HUDEP-2 (cell line): ENCODE data around the gene KASH5.
"Not testable (repeated sequence)": the region's sequence is repeated elsewhere in the genome, so short reads cannot be mapped to it uniquely, and the experiment has no call there.

ENCODE experiments used
- DNase-seq, 76 experiments: peaks; one replicate each; lab custom pipeline; 2025; ENCODE audit not compliant: unreplicated experiment in 76 of 76; lab: John Stamatoyannopoulos, UW

Gene KASH5

GRCh38 chr19:49433240-49433901 is 45.3 kb downstream of the KASH5 start:
- DNase-seq = no peak

- peak in 2 of 76 experiments; percentile 12 to 14 for DNase-seq
Observed at GRCh38 chr19:49434907-49435583, 47.0 kb downstream of the KASH5 start.

- no peak for DNase-seq
Observed at GRCh38 chr19:49435670-49436069, 47.6 kb downstream of the KASH5 start.

GRCh38 chr19:49436381-49437017 is 48.5 kb downstream of the KASH5 start:
- DNase-seq = peak in 43 of 76 experiments; percentile 13 to 64 (median 45)

- no peak for DNase-seq
Observed at GRCh38 chr19:49437231-49437630, 49.2 kb downstream of the KASH5 start.

DNA sequence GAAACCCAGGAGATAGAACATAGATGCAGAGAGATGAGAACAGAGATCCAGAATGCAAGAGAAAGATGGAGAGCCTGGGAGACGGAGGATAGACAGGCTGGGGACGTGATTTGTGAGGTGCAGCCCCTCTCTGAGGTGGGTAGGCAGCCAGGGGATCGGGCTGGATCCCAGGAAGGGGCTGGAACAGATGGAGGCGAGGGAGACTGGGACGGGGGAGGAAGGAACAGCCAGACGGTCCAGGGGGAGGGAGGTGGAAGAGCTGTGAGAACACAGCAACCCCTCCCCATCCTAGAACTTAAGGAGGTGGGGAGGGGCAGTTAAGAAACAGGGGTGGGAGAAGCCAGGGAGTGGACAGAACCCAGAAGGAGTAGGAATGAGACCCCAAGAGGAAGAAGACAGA is 50.2 kb downstream of the KASH5 start:
- no peak for DNase-seq

DNA sequence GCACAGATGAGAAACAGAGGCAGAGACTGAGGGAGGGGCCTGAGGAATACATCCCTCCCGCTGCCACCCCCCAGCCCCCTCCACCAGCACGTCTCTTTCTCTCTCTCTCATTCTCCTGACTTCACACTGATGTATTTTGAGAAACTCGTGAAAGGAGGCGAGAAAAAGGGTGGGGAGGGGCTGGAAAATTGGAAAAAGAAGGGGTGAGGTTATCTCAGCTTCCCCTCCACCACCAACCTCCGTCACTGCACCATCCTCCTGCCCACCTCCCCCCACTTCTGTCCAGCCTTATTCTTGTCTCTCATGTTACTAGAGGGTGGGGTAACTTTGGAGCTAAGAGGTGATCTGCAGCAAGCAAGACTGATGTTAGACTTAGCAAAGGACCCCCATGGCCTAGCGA is 51.8 kb downstream of the KASH5 start:
- no peak for DNase-seq

GRCh38 chr19:49440439-49441209 is 52.6 kb downstream of the KASH5 start:
- DNase-seq = no peak

DNA sequence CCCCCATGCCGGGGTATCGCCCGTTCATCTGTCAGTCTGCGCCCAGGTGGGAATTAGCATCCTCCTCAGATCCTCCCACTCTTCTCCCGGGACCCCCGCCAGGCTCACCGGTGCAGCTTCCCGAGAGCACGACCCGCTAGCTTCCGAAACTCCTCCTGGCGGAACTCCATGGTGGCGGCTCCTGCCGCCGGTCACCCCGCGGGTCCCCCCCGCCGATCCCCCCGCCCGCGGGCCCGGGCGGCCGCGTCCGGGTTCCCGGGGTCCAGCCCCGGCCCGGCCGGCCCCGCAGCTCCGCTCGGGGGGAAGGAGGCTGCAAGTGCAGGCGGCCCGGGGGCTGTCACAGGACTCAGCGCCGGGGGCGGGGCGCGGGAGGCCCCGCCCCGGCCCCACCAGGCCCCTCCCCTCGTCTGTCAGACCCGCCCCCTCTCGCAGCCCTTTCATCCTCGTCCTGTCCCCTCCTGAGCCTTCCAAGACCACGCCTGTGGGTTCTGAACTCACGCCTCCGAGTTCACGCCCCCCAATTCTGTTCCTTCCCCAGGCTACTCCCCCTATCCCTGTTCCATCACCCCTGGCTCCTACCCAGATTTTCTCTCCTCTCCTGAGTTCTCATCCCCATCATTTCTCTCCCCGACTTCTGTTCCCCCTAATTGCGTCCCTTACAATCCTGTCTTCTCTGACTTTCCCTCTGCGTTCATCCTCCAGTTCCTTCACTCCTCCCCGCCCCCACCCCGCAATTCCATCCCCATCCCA is 53.3 kb downstream of the KASH5 start, which contains the start of gene SLC17A7:
SLC17A7 (minus strand) TSS at position 318 of the 750 bp plus-strand sequence; CDS start at position 170, 148 bp downstream.
- peak in 27 of 76 experiments; percentile 11 to 56 (median 30) for DNase-seq

GRCh38 chr19:49441960-49442350 is 53.9 kb downstream of the KASH5 start:
- no peak for DNase-seq

DNA sequence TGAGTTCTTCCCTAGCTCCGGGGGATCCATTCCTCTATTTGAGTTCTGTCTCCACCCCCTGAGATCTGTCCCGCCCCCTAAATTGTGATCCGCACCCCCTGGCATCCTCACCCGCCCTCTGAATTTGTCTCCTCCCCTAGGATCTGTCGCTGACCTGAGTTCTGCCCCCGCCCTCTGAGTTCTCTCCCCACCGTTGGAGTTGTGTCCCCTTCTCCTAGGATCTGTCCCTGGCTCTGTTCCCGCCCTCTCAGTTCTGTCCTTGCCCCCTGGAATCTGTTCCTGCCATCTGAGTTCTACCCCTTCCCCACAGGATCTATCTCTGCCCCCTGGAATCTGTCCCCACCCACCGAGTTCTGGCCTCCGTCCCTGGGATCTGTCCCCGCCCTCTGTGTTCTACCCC is 54.3 kb downstream of the KASH5 start:
- peak in 16 of 76 experiments; percentile 10 to 60 (median 34) for DNase-seq

DNA sequence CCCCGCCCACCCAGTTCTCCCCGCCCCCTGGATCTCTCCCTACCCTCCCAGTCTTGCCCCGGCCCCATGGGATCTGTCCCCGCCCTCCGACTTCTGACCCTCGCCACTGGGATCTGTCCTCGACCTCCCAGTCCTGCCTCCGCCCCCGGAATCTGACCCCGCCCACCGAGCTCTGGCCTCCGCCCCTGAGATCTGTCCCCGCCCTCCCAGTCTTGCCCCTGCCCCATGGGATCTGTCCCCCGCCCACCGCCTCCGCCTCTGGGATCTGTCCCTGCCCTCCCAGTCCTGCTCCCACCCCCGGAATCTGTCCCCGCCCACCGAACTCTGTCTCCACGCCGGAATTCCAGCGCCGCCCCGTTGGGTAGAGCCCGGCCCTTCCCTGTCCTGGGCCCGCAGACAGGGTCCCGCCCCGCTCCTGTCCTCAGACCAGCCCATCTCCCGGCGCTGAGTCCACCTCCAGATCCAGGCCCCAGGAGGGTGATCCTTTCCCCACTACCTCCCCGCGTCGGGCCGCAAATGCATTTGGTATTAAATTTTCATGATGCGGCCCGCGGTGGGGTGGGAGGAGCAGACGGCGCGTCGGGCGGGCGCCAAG is 54.8 kb downstream of the KASH5 start:
- DNase-seq = peak in 63 of 76 experiments; percentile 15 to 92 (median 75)

DNA sequence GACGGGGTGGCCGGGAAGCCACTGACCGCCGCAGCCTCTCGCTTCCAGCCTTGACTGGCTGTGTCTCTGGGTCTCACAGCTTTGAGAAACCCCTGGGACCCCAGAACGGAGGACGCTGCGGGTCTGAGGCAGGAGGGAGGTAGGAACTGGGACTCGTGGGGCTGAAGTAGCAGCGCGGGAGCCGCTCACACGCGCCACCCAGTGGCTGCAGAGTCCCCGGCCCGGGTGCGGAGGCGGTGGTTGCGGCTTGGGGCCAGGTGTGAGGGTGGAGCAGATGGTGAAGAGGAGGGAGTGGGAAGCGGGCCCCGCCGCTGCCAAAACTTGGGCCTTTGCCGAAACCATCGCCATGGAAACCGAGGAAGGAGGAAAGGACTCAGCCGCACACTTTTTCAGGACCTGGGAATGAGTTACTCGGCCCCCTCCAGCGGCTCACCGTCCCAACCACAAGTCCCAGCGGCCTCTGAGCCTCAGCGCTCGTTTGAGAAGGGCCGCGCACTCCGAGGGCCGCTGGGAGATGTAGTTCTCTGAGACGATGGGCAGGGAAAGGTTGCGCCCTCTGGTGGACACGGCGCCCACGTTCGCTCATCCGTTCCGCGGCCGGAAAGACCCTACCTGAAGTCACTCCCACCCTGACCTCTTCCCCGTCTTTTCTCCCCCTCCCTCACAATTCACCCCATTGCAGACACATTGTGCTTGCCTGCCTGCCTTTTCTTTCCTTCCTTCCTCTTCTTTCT is 55.5 kb downstream of the KASH5 start:
- DNase-seq = peak in 74 of 76 experiments; percentile 67 to 100 (median 93)

- not testable (repeated sequence) for DNase-seq
Observed at GRCh38 chr19:49444100-49444700, 56.2 kb downstream of the KASH5 start.

- DNase-seq = no peak
Observed at GRCh38 chr19:49445997-49446396, 57.9 kb downstream of the KASH5 start.

DNA sequence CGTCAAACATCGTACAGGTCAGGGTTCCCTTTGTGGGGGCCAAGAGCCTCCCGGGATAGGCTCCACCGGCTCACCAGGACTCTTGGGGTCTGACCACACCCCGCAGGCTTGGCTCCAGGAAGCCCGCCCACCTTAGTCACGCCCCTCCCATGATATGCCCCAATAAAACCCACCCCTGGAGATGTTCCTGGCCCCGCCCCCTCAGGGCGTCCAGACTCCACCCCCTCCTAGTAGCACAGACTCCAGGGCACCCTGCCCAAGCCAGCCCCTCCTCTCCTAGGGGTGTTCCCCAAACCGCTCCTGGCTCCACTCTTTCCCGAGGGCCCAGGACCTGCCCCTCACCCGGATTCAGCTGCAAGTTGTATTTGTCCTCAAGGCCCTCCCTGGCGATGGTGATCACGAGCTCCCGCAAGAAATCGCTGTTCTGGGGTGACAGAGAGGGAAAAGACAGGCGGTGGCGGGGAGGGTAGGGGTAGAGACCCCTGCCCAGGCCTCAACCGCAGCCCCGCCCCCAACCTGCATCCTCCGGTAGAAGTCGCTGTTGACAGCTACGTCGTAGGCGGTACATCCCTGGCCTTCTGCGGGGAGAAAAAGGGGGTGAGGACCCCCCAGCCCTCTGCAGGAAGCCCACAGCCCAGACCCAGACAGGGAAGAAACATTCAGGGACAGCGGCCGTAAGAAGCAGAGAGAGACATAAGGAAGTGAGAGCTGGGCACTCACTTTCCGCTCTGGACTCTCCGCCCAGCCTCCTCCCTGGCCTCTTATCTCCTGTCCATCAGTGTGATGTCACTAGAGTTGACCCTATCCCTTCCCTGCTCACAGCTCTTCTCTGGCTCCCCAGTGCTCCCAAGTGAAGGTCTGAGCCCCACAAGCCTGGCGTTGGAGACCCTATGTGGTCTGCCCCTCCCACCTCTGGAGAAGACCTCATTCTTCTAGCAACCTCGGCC is 59.7 kb downstream of the KASH5 start:
- DNase-seq = peak in 71 of 76 experiments; percentile 22 to 89 (median 76)

- no peak for DNase-seq
Observed at GRCh38 chr19:49448432-49448786, 60.4 kb downstream of the KASH5 start.

DNA sequence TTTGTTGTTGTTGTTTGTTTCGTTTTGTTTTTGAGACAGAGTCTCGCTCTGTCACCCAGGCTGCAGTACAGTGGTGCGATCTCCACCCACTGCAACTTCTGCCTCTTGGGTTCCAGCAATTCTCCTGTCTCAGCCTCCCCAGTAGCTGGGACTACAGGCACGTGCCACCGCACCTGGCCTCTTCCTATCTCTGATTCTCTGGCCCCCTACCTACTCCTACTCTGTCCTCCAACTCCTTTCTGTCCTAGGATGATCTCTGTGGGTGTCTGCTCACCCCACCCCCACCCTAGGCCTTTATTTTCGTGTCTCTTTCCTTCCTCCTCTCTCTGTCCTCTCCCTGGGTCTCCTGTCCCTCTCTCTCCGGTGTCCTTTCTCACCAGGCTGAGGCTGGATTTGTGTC is 62.4 kb downstream of the KASH5 start:
- no peak for DNase-seq
